HepG2 (cell line): Measurements from ENCODE around the gene GRM4. TPM values are rescaled to one million over a fixed set of nuclear protein-coding genes. Genes with fewer than 3 reads are reported as not detected.

Source experiments
- GZF1 ChIP-seq: sonication (generic); formaldehyde crosslinking; IDR thresholded peaks from 2 replicates; pipeline ENCODE4 v1.5.1; 2020; ENCODE audit warnings: mild to moderate bottlenecking, missing genetic modification reagents
- HIVEP1 ChIP-seq: sonication (generic); formaldehyde crosslinking; IDR thresholded peaks from 2 replicates; pipeline ENCODE4 v1.4.0; 2020; ENCODE audit warnings: mild to moderate bottlenecking, missing genetic modification reagents
- HNF4G ChIP-seq, 2 experiments: sonication (generic) in 1 of 2; formaldehyde crosslinking in 1 of 2; IDR thresholded peaks; 2 replicates each; pipeline versions ENCODE4 v1.4.0 to v1.6.1; 2011 to 2020; ENCODE audit warnings: borderline replicate concordance in 2 of 2, low read depth in 2 of 2, mild to moderate bottlenecking in 2 of 2, low read length in 1 of 2, missing genetic modification reagents in 1 of 2, moderate library complexity in 1 of 2
- ISL2 ChIP-seq: sonication (generic); formaldehyde crosslinking; IDR thresholded peaks from 2 replicates; pipeline ENCODE4 v1.5.0; 2020; ENCODE audit warnings: missing genetic modification reagents
- KDM5B ChIP-seq: sonication (generic); formaldehyde crosslinking; IDR thresholded peaks from 2 replicates; pipeline ENCODE4 v1.4.0; 2020; ENCODE audit warnings: missing genetic modification reagents, mild to moderate bottlenecking, borderline replicate concordance
- LCORL ChIP-seq, 2 experiments: fragments of 450-650 bp in 1 of 2; sonication (generic) in 1 of 2; formaldehyde crosslinking in 1 of 2; IDR thresholded peaks; 2 replicates each; pipeline versions ENCODE4 v1.5.0 to v1.6.1; 2017 to 2020; ENCODE audit warnings: antibody characterized with exemption in 1 of 2, missing genetic modification reagents in 1 of 2
- MAFG ChIP-seq: sonication (generic); formaldehyde crosslinking; IDR thresholded peaks from 2 replicates; pipeline ENCODE4 v1.5.1; 2020; ENCODE audit warnings: mild to moderate bottlenecking, missing genetic modification reagents
- MATR3 ChIP-seq: sonication (generic); formaldehyde crosslinking; IDR thresholded peaks from 2 replicates; pipeline ENCODE4 v1.4.0; 2020; ENCODE audit warnings: missing genetic modification reagents
- MEF2D ChIP-seq: sonication (generic); formaldehyde crosslinking; IDR thresholded peaks from 2 replicates; pipeline ENCODE4 v1.5.1; 2020; ENCODE audit warnings: mild to moderate bottlenecking, missing genetic modification reagents
- MEIS2 ChIP-seq: sonication (generic); formaldehyde crosslinking; IDR thresholded peaks from 2 replicates; pipeline ENCODE4 v1.9.0; 2021; ENCODE audit warnings: mild to moderate bottlenecking, missing genetic modification reagents
- NFE2L2 ChIP-seq: fragments of 150-350 bp; IDR thresholded peaks from 2 replicates; pipeline ENCODE4 v1.6.1; 2014; ENCODE audit warnings: low read length
- NKX3-1 ChIP-seq: sonication (generic); formaldehyde crosslinking; IDR thresholded peaks from 2 replicates; pipeline ENCODE4 v1.5.0; 2020; ENCODE audit warnings: missing genetic modification reagents
- NR2C2 ChIP-seq: sonication (generic); formaldehyde crosslinking; IDR thresholded peaks from 2 replicates; pipeline ENCODE4 v1.4.0; 2020; ENCODE audit warnings: missing genetic modification reagents, mild to moderate bottlenecking, moderate library complexity, borderline replicate concordance
- PRDM15 ChIP-seq: sonication (generic); formaldehyde crosslinking; IDR thresholded peaks from 2 replicates; pipeline ENCODE4 v1.4.0; 2020; ENCODE audit warnings: missing genetic modification reagents
- RARA ChIP-seq: IDR thresholded peaks from 2 replicates; pipeline ENCODE4 v1.6.1; 2016; ENCODE audit warnings: missing genetic modification reagents, missing compliant biosample characterization
- RBM22 ChIP-seq: fragments of 200-400 bp; formaldehyde crosslinking; optimal IDR thresholded peaks from 2 replicates; pipeline ENCODE3; 2017; ENCODE audit warnings: mild to moderate bottlenecking, low read length, moderate library complexity
- SMAD1 ChIP-seq: sonication (generic); formaldehyde crosslinking; IDR thresholded peaks from 2 replicates; pipeline ENCODE4 v1.4.0; 2020; ENCODE audit warnings: missing genetic modification reagents, low read depth, mild to moderate bottlenecking, borderline replicate concordance
- SMAD3 ChIP-seq: sonication (generic); formaldehyde crosslinking; IDR thresholded peaks from 2 replicates; pipeline ENCODE4 v1.4.0; 2020; ENCODE audit warnings: missing genetic modification reagents
- SP2 ChIP-seq: sonication (generic); formaldehyde crosslinking; IDR thresholded peaks from 2 replicates; pipeline ENCODE4 v1.5.1; 2020; ENCODE audit warnings: mild to moderate bottlenecking, missing genetic modification reagents
- ZNF253 ChIP-seq: sonication (generic); formaldehyde crosslinking; IDR thresholded peaks from 2 replicates; pipeline ENCODE4 v1.8.0; 2022; ENCODE audit warnings: mild to moderate bottlenecking, missing genetic modification reagents, borderline replicate concordance
- ZNF557 ChIP-seq: sonication (generic); formaldehyde crosslinking; IDR thresholded peaks from 2 replicates; pipeline ENCODE4 v1.4.0; 2020; ENCODE audit warnings: missing genetic modification reagents
- ZNF563 ChIP-seq: sonication (generic); formaldehyde crosslinking; IDR thresholded peaks from 2 replicates; pipeline ENCODE4 v1.8.0; 2022; ENCODE audit warnings: mild to moderate bottlenecking, moderate library complexity, missing genetic modification reagents
- ZNF720 ChIP-seq: sonication (generic); formaldehyde crosslinking; IDR thresholded peaks from 2 replicates; pipeline ENCODE4 v1.4.0; 2020; ENCODE audit warnings: missing genetic modification reagents
- ZNF839 ChIP-seq: sonication (generic); formaldehyde crosslinking; IDR thresholded peaks from 2 replicates; pipeline ENCODE4 v1.4.0; 2020; ENCODE audit warnings: missing genetic modification reagents, mild to moderate bottlenecking, borderline replicate concordance
- ZNF850 ChIP-seq: sonication (generic); formaldehyde crosslinking; conservative IDR thresholded peaks from 2 replicates; pipeline ENCODE4 v1.9.0; 2021; ENCODE audit warnings: mild to moderate bottlenecking, missing genetic modification reagents
- ZSCAN29 ChIP-seq: sonication (generic); formaldehyde crosslinking; conservative IDR thresholded peaks from 2 replicates; pipeline ENCODE4 v1.4.0; 2020; ENCODE audit warnings: mild to moderate bottlenecking, missing genetic modification reagents
- polyA plus RNA-seq, 8 experiments: library from polyadenylated mRNA; depleted of rRNA in 3 of 8; stranded (reverse) in 7 of 8; unstranded in 1 of 8; fragments of >200 nt; fragmentation: Illumina TruSeq in 4 of 8; extraction: Trizol in 4 of 8; gene quantifications; 2 replicates each; pipeline versions ENCODE4 v1.2.1 to v1.2.3, GENCODE V29; 2011 to 2016; ENCODE audit warnings: low read depth in 4 of 8, missing spikeins in 1 of 8, mixed read lengths in 1 of 8; ENCODE audit not compliant: insufficient read depth in 1 of 8
- total RNA-seq, 5 experiments: library from RNA; depleted of rRNA; stranded (reverse); fragments of >200 nt; fragmentation: Illumina TruSeq; extraction: Trizol; gene quantifications; 2 replicates each; pipeline ENCODE4 v1.2.3, GENCODE V29; 2016; ENCODE audit warnings: low read depth in 1 of 5

GRM4 gene
- total and polyA plus RNA-seq, 2 of the 13 experiments (the other 11 are each of a cell fraction or from before 2014, with no cell fraction given), result not detected

GRCh38 chr6:33988121-33989015 is 157.5 kb downstream of the GRM4 start (continued):
- no peak for TF ChIP-seq MATR3 (CRISPR knock-in tag)
- peak; percentile 99 for TF ChIP-seq NKX3-1 (CRISPR knock-in tag)
- no peak for TF ChIP-seq SMAD1 (CRISPR knock-in tag)
- TF ChIP-seq ZNF563, result no peak
- TF ChIP-seq ZNF720 (CRISPR knock-in tag), result no peak
- TF ChIP-seq HNF4G (IDR thresholded peaks at IDR 0.05; ENCODE audit: borderline replicate concordance, low read depth, low read length), result peak; percentile 43; the same call in 1 of the 2 replicates
- TF ChIP-seq HNF4G (CRISPR knock-in tag; IDR thresholded peaks at IDR 0.05; ENCODE audit: borderline replicate concordance, low read depth), result no peak
- no peak for TF ChIP-seq ZNF839
- no peak for TF ChIP-seq GZF1 (CRISPR knock-in tag)
- TF ChIP-seq ZNF253 (CRISPR knock-in tag), result no peak
- TF ChIP-seq MEF2D (CRISPR knock-in tag), result peak; percentile 93
- 0 out of 2 replicates have a peak, but pooled peaks have one; percentile 63 for TF ChIP-seq KDM5B (CRISPR knock-in tag)
- TF ChIP-seq ISL2 (CRISPR knock-in tag), result peak; percentile 97
- TF ChIP-seq NFE2L2, result no peak
- TF ChIP-seq LCORL (IDR thresholded peaks at IDR 0.05), result 0 out of 2 replicates have a peak, but pooled peaks have one; percentile 36
- peak; percentile 96 for TF ChIP-seq LCORL (CRISPR knock-in tag; IDR thresholded peaks at IDR 0.05)
- no peak for TF ChIP-seq MAFG (CRISPR knock-in tag)
- peak; percentile 91 for TF ChIP-seq RARA
- peak; percentile 24; the same call in 1 of the 2 replicates for TF ChIP-seq HIVEP1 (CRISPR knock-in tag)
- no peak for TF ChIP-seq RBM22
- TF ChIP-seq ZSCAN29 (CRISPR knock-in tag), result 0 out of 2 replicates have a peak, but pooled peaks have one; percentile 61
- no peak for TF ChIP-seq ZNF557 (CRISPR knock-in tag)
- TF ChIP-seq NR2C2 (CRISPR knock-in tag), result peak; percentile 55; the same call in 1 of the 2 replicates
- no peak for TF ChIP-seq PRDM15 (CRISPR knock-in tag)
- no peak for TF ChIP-seq ZNF850
- peak; percentile 99 for TF ChIP-seq MEIS2 (CRISPR knock-in tag)
- TF ChIP-seq SP2, result no peak
- peak; percentile 98 for TF ChIP-seq SMAD3
